Endodermal cell (in vitro differentiated cells): ENCODE results near the gene ATP10D. TPM values are rescaled to one million over a fixed set of nuclear protein-coding genes. Genes with fewer than 3 reads are reported as not detected.

Experiments used
- DNase-seq: peaks from one replicate; pipeline ENCODE4 v3.0.0-alpha.2; 2017
- H3K27ac ChIP-seq: 2 replicates; pipeline ENCODE4 v1.5.1; 2013; ENCODE audit warnings: mild to moderate bottlenecking, low read depth, low read length, moderate library complexity
- H3K27me3 ChIP-seq: 2 replicates; pipeline ENCODE4 v1.6.1; 2013; ENCODE audit warnings: mild to moderate bottlenecking, low read length, moderate library complexity; ENCODE audit not compliant: insufficient read depth, control insufficient read depth, poor library complexity, severe bottlenecking
- H3K36me3 ChIP-seq: 2 replicates; pipeline ENCODE4 v1.7.0; 2013; ENCODE audit warnings: mild to moderate bottlenecking, low read length, moderate library complexity; ENCODE audit not compliant: control insufficient read depth, insufficient read depth
- H3K4me1 ChIP-seq: one replicate; pipeline ENCODE4 v1.7.0; 2013; ENCODE audit warnings: low read length; ENCODE audit not compliant: control insufficient read depth, insufficient read depth
- H3K4me3 ChIP-seq: 2 replicates; pipeline ENCODE4 v1.5.1; 2013; ENCODE audit warnings: mild to moderate bottlenecking, low read length, moderate library complexity
- H3K9ac ChIP-seq: 2 replicates; pipeline ENCODE4 v1.6.1; 2013; ENCODE audit warnings: mild to moderate bottlenecking, low read length, moderate library complexity; ENCODE audit not compliant: poor library complexity, severe bottlenecking; ENCODE audit errors: extremely low read depth
- H3K9me3 ChIP-seq: 2 replicates; pipeline ENCODE4 v1.6.1; 2013; ENCODE audit warnings: mild to moderate bottlenecking, low read length, moderate library complexity; ENCODE audit not compliant: control insufficient read depth
- H3K27ac Mint-ChIP-seq: 2 replicates; pipeline ENCODE4 v1.8.0; 2020; ENCODE audit warnings: mixed read lengths
- H3K27me3 Mint-ChIP-seq: 2 replicates; pipeline ENCODE4 v1.8.0; 2021; ENCODE audit warnings: mild to moderate bottlenecking, mixed read lengths; ENCODE audit not compliant: insufficient read depth
- H3K36me3 Mint-ChIP-seq: 2 replicates; pipeline ENCODE4 v1.8.0; 2020; ENCODE audit warnings: low read depth, mixed read lengths
- H3K4me1 Mint-ChIP-seq: 2 replicates; pipeline ENCODE4 v1.8.0; 2020; ENCODE audit warnings: mixed read lengths
- H3K4me3 Mint-ChIP-seq: 2 replicates; pipeline ENCODE4 v1.8.0; 2020; ENCODE audit warnings: mild to moderate bottlenecking, moderate library complexity, mixed read lengths
- H3K9me3 Mint-ChIP-seq: 2 replicates; pipeline ENCODE4 v1.8.0; 2020; ENCODE audit warnings: mild to moderate bottlenecking, mixed read lengths
- WGBS, 2 experiments: methylation state at CpG; one replicate each; pipeline versions ENCODE4 v1.1.5 to v1.1.7; 2013; ENCODE audit warnings: missing lambda C conversion rate in 2 of 2, mixed read lengths in 1 of 2; ENCODE audit not compliant: insufficient coverage in 1 of 2, insufficient read length in 1 of 2; 5-methylcytosine and 5-hydroxymethylcytosine counted together
- total RNA-seq, 2 donors: library from RNA; stranded (reverse); fragmentation: NEBNext Ultra II Directional in 1 of 2; extraction: Animal tissue kit (Norgen Biotek cat#: 25700) in 1 of 2; gene quantifications; 2 replicates in 1 of 2; 3 replicates in 1 of 2; pipeline ENCODE4 v1.2.1, GENCODE V29; 2021
- TF ChIP-seq, protein P1 (sequence below): fragments of 200-600 bp; sonication (generic); conservative IDR thresholded peaks from 2 replicates; pipeline ENCODE4 v1.5.0; 2021; ENCODE audit warnings: antibody characterized with exemption, mild to moderate bottlenecking

Gene ATP10D
- total RNA-seq, 2 donors from 2014 or later: 0.27 to 1.1 TPM

DNA sequence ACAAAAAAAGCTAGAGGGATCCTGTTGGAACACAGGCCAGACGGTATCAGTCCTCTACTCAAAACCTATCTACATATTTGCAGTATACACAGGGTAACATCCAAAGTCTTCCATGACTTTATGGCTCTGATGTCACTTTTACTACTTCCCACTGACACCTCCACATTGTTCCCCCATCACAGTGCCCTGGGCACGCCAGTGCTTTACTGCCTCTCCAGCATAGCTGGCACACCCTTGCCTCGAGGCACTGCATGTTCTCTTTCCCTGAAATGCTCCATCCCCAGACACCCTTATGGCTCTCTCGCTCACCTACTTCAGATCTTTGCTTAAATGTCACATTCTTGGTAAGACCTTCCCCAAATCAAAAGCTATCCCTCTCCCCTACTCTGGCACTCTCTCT lies 6.3 kb upstream of the ATP10D start:
- WGBS, 2 experiments: 90 to 96% methylated on average over 3 to 4 of the region's 4 CpGs
- no peaks in the 10 kb centered on the region for H3K9me3 Mint-ChIP-seq
- Histone ChIP-seq H3K27me3 (peaks cover 14% of the 10 kb centered on the region), H3K4me3 (no peak overlapping the region), H3K36me3 (no peaks in the 10 kb centered on the region), H3K9me3 (no peaks in the 10 kb centered on the region), H3K27ac (no peak overlapping the region), H3K4me1 (no peaks in the 10 kb centered on the region), H3K9ac (no peak overlapping the region)
- H3K27me3 Mint-ChIP-seq: peaks cover 7% of the 10 kb centered on the region
- no peaks in the 10 kb centered on the region for H3K4me1 Mint-ChIP-seq
- TF ChIP-seq, protein P1, sequence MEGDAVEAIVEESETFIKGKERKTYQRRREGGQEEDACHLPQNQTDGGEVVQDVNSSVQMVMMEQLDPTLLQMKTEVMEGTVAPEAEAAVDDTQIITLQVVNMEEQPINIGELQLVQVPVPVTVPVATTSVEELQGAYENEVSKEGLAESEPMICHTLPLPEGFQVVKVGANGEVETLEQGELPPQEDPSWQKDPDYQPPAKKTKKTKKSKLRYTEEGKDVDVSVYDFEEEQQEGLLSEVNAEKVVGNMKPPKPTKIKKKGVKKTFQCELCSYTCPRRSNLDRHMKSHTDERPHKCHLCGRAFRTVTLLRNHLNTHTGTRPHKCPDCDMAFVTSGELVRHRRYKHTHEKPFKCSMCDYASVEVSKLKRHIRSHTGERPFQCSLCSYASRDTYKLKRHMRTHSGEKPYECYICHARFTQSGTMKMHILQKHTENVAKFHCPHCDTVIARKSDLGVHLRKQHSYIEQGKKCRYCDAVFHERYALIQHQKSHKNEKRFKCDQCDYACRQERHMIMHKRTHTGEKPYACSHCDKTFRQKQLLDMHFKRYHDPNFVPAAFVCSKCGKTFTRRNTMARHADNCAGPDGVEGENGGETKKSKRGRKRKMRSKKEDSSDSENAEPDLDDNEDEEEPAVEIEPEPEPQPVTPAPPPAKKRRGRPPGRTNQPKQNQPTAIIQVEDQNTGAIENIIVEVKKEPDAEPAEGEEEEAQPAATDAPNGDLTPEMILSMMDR: no peak
- no peak overlapping the region for H3K4me3 Mint-ChIP-seq
- H3K36me3 Mint-ChIP-seq: no peaks in the 10 kb centered on the region
- no peak for DNase-seq
- no peak overlapping the region for H3K27ac Mint-ChIP-seq

DNA sequence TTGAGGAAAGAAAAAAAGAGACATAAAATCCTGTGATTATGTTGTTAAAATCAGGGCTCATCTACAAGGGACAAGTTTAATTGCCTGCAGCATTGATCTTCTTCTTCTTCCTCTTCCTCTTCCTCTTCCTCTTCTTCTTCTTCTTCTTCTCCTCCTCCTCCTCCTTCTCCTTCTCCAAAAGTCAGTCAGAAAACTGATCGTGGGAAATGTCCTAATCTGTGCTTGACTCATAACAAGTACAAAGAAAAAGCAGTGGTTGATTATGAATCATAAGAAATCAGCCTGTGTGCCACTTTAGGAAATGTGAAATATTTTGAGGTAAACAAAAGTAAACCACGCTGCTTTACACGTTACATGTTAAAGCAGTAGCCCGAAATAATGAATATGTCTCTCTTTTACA lies 2.7 kb upstream of the ATP10D start:
- TF ChIP-seq, protein P1: no peak
- H3K4me1 ChIP-seq: no peaks in the 10 kb centered on the region
- H3K4me3 ChIP-seq: no peak overlapping the region
- Mint-ChIP-seq H3K4me1 (peaks cover 9% of the 10 kb centered on the region), H3K4me3 (no peak overlapping the region), H3K27ac (no peak overlapping the region), H3K27me3 (peaks cover 28% of the 10 kb centered on the region), H3K9me3 (no peaks in the 10 kb centered on the region), H3K36me3 (no peaks in the 10 kb centered on the region)
- no peaks in the 10 kb centered on the region for H3K36me3 ChIP-seq
- DNase-seq: no peak
- no peak overlapping the region for H3K27ac ChIP-seq
- H3K27me3 ChIP-seq: peaks cover 36% of the 10 kb centered on the region
- H3K9me3 ChIP-seq: no peaks in the 10 kb centered on the region
- no peak overlapping the region for H3K9ac ChIP-seq
- 93 to 95% methylated on average over 2 to 3 of the region's 4 CpGs for WGBS, 2 experiments

DNA sequence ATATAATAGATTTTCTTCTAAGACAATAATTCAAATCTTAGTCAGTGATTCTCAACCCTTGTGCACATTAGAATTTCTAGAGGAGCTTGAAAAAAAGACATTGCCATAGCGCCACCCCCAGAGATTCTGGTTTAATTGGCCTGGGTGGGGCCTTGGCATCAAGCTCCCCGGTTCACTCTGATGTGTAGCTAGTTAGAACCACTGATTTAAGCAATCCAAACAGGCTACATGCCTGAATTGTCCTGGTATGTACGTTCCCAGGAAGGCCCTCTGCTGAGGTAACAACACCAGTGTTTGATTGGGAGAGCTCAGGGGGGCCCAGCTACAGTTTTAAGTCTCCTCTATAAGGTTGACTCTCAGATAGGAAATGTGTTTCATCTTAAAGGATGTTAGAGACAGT lies 1.3 kb upstream of the ATP10D start:
- Histone ChIP-seq H3K36me3 (no peaks in the 10 kb centered on the region), H3K4me3 (no peak overlapping the region), H3K27ac (no peak overlapping the region), H3K4me1 (no peaks in the 10 kb centered on the region), H3K27me3 (peaks cover 41% of the 10 kb centered on the region), H3K9me3 (peaks cover 4% of the 10 kb centered on the region), H3K9ac (no peak overlapping the region)
- Mint-ChIP-seq H3K4me3 (no peak overlapping the region), H3K4me1 (peaks cover 9% of the 10 kb centered on the region), H3K27me3 (peaks cover 30% of the 10 kb centered on the region), H3K27ac (no peak overlapping the region), H3K36me3 (no peaks in the 10 kb centered on the region), H3K9me3 (peaks cover 2% of the 10 kb centered on the region)
- TF ChIP-seq, protein P1: no peak
- no peak for DNase-seq
- 76 to 83% methylated on average over 2 to 3 of the region's 3 CpGs for WGBS, 2 experiments
